ENCODE measurements around the gene PDE4D.
"Not testable (repeated sequence)": the region's sequence is repeated elsewhere in the genome, so short reads cannot be mapped to it uniquely, and the experiment has no call there.

- not testable (repeated sequence) for TF ChIP-seq EZH2 (IDR thresholded peaks at IDR 0.05; ENCODE audit: insufficient read depth, poor library complexity, severe bottlenecking); EZH2phosphoT487 (IDR thresholded peaks at IDR 0.05; ENCODE audit: insufficient read depth, low read depth)
Observed at GRCh38 chr5:59573509-59573908, 320.0 kb downstream of the PDE4D start.

Measured in GM23248 (cell line).